Fibroblast of skin of scalp (primary cell): ENCODE data around the gene TOP1.

Experiments used
- DNase-seq: peaks from one replicate; pipeline ENCODE4 v3.0.0-alpha.2; 2013

Gene TOP1

DNA sequence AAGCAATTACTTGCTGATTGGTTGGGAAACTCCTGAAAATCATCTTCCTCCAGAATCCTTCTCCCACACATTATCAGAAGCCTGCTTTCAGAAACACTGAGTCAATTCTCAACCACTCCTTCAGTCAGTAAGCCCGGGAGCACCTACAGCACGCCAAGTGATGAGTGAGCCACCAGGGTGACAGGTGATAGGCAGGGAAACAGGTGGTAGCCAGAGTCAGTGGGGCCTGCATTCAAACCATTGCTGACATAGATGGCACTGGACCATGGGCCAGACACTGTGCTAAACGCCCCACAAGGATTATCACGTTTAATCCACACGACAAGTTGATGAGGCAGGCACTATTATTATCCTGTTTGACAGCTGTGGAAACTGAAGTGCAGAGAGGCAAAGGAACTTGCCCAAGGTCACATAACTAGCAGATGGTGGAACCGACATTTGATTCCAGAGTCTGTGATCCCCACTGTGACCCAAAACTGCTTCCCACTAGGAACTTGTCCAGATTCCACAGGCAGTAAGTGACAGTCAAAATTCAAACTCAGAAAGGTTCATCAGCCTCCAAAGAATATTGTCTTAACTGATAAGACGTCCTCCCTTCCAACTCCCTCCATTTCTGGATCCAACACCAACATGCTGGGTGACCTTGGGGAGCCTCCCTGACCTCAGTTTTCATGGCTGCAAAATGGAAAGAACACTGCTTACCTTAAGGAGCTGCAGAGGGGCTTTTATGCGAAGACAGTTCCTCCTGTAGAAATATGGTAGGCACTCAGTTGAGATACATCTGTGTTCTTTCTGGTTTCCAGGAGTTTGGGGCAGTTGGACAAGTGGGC is 23.9 kb upstream of the TOP1 start:
- no peak for DNase-seq

DNA sequence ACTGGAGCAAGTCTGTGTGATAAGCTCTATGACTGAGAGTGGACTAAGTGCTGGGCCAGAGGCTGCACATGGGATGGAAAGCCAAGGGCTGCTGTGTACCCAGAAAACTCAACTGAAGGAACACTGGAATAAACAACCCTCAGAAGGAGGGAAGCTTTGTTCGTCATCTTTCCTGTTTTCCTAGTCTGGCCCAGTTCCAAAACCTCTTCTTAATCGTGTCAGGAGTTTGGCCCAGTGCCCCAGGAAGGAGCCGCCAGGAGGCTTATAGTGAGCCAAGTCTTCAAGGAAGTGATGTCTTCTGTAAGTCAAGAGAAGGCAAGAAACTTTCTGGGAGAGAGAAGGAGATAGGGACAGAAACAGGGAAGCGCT is 23.3 kb upstream of the TOP1 start:
- peak; percentile 89 for DNase-seq

DNA sequence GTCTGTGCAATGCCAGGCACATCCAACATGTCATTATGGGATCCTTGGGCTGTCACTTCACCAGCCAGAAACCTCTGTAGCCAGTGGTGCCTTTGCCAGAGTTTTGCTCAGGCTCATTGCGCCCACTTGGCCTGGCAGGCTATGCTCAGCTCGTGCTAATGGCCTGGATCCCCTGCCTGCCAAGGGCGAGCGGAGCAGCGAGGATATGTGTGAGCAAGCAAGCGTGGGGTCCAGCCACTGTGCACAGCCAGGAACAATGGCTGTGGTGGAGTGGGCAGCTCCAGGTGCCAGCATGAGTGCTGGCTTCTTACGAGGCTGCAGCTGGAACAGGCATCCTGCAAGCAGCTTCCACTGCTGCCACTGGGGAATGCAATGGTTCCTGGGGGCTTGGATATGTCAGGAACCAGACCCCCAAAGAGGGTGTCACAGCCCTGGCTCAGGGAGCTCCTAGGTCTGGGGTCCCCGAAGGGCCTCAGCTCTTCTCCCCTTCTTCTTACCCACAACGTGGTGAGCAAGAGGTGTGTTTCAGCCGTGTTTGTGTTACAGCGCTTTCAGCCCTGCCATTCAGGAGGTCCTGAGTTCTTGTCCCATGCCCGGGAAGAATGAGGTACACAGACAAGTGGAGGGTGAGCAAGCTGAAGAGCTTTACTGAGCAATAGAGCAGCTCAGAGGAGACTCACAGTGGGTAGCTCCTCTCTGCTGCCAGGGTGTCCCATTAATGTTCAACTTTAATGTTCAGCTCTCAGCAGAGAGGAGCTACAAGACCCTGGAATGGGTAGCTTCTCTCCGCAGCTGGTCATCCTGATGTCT is 22.3 kb upstream of the TOP1 start:
- no peak for DNase-seq

DNA sequence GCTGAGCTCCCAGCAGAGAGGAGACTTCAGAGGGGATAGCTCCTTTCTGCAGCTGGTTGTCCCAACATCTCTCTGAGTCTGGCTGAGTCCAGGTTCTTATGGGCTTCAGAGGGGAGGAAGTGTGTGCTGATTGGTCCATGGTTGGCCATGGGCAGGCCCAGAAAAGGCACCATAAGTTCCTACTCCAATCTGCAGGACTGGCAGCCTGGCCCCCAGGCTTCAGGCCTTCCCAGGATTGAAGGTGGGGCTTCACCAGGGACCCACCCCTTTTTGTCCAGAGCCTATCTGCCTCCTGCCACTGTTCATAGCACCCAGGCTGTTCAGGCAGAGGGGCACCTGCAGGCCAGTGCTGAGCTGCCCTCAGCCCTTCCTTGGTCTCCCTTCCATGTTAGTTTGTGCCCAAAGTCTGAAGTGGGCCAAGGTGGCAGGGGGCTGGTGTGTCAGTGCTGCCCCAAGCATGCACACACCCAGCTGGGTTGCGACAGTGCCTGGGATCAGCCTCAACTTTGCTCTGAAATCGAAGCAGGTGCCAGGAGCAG is 21.6 kb upstream of the TOP1 start:
- no peak for DNase-seq

DNA sequence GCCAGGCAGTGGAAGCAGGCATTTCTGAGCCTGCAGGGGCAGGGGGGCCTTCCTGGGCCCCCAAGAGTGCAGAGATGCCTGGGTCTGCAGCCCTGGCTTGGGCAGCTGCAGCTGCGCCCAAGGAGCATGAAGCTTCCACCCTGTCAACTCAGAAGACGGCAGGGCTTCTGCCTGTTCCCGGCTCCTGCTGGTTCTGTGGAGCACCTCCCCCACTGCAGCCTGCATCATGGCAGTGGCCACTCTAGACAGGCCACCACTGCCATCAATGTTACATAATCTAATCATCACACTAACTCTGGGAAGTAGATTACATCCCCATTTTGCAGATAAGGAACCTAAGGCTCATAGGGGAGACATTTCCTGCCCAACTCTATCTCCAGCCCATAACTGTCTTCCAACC is 21.1 kb upstream of the TOP1 start:
- no peak for DNase-seq

DNA sequence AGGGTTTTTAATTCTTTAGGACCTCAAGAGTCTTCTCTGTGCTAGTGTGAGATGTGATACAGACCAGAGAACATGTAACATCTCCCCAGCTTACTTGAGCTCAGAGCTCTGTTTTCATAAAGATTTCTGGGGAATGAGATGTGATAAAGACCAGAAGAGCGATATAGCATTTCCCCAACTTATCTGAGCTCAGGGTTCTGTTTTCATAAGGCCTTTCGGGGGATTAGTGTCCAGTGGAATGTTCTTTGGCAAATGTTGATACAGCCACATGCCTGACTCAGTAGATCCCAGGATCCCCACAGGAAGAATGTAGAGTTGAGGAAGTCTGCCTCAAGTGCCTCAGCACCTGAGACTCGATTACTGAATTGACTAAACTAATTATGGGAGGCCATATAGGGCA is 18.7 kb upstream of the TOP1 start:
- peak; percentile 58 for DNase-seq

DNA sequence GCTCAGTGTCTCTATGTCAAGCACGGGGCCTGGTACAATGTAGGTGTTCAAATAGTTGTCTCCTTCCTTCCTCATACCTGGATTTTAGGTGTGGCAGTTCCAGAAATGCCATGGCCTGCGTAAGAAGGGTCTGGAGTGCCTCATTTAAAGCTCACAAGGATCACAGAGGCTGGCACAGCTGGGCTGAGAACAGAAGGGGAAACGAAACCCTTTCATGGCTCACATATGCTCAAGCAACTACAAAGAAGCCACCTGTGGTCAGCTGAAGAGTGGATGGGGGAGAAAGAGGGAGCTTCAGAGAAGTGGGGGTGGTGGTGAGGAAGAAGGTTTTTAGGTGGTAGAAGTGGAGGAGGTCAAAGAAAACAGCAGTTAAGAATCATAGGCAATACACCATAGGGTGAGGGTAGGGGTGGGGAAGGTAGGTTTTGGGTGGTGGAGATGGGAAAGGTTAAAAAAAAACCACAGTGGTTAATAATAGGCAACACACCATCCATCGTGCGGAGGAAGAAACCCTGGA is 17.0 kb upstream of the TOP1 start:
- DNase-seq = no peak

DNA sequence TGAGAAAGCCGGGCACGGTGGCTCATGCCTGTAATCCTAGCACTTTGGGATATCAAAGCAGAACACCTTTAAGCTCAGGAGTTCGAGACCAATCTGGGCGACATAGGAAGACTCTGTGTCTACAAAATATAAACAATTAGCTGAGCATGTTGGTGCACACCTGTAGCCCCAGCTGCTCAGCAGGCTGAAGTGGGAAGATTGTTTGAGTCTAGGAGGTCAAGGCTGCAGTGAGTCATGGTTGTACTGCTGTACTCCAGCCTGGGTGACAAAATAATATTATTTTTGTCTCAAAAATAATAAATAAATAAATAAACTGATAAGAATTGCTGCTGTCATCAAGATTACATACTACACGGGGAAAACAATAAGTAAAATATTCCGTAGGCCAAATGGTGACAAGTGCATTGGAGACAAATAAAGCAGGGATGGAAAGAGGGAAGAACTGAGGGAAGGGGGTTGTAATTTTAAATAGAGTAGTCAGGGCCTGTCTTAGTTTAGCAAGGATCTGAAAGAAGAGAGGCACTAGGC is 14.0 kb upstream of the TOP1 start:
- DNase-seq = no peak

DNA sequence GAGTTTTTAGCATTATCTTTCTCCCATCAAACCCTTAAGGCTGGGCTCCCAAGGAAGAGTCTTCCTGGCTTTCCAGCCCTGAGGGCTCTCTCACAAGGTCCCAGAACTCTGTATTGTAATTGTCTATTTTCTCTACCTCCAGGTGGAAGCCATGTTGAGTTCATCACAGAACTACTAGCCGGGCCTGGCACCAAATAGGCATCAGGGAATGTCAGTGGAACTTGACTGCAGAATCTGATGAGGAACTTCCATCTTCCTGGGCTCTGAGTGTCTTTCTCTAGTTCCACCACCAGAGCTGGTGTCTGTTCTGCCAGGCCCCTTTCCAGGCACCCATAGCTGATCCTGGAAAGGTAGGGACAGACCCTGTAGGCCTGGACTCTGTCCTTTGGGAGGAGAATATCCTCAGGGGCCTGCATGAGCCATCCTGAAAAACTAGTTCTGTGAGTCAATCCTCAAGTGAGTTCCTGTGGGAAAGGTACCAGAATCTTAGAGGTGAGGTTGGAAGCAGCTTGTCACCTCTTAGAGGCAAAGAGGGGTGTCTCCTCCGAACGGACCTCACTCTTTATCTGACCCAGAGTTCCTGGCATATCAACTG is 11.1 kb upstream of the TOP1 start:
- no peak for DNase-seq

DNA sequence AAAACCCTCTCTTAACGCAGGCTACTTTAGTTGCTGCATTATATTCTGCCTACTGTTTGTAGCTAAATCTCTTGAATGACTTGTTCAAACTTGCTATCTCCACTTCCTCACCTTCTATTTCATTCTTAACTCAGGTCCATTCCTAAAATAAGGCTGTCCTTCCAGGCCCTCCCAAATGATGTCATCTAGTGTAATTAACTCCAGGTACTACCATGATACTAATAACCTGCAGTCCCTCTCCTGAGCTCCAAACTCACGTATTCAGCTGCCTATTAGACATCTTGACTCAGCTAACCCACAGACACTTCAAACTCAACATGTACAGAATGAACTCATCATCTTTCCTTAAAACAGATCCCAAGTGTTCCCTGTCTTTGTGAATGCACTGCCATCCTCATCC is 10.5 kb upstream of the TOP1 start:
- no peak for DNase-seq

DNA sequence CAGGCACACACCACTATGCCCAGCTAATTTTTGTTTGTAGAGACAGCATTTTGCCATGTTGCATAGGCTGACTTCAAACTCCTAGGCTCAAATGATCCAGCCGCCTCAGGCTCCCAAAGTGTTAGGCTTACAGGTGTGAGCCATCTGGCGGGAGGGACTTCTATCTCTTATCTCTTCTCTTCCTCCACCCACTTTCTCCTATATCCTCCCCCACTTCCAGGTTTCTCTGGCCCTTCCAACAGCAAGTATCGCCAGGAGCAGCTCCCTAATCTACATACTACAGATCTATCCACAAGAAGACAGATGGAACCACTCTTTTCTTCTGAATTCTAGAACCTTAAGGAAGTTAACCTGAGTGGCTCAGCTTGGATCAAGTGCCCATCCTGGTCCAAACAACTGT is 5.1 kb upstream of the TOP1 start:
- no peak for DNase-seq

DNA sequence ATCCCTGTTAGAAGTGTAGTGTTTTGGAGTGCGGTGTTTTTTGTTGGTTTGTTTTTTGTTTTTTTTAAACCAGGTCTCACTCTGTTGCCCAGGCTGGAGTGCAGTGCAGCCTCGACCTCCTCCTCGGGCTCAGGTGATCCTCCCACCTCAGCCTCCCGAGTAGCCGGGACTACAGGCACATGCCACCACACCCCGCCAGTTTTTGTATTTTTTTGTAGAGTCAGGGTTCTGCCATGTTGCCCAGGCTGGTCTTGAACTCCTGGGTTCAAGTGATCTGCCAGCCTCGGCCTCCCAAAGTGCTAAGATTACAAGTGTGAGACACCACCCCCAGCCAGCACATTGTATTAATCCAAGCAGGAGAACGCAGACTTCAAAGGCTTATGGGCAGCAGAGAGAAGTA is 1.3 kb upstream of the TOP1 start:
- no peak for DNase-seq

DNA sequence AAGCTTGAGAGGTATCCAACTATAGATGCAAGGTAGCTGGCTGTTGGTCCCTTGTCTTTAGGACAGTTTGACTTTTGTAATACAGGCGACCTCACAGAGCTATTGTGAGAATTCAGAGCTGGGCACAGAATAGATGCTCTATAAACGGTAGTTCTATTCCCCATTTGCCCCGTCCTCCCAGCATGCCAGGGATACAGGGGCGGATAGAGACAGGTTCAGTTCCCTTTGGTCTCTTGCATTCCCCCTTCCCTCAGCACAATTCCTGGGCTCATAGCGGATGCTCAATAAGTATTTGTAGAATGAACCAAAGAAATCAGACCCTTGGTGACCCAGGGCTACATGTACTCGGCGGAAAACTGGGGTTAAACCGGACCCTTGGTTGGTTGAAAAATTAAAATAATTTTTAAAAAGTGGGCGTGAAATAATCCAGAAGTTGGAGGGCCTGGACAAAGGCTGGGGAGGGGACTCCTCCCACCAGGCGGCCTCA is 707 bp upstream of the TOP1 start:
- no peak for DNase-seq

DNA sequence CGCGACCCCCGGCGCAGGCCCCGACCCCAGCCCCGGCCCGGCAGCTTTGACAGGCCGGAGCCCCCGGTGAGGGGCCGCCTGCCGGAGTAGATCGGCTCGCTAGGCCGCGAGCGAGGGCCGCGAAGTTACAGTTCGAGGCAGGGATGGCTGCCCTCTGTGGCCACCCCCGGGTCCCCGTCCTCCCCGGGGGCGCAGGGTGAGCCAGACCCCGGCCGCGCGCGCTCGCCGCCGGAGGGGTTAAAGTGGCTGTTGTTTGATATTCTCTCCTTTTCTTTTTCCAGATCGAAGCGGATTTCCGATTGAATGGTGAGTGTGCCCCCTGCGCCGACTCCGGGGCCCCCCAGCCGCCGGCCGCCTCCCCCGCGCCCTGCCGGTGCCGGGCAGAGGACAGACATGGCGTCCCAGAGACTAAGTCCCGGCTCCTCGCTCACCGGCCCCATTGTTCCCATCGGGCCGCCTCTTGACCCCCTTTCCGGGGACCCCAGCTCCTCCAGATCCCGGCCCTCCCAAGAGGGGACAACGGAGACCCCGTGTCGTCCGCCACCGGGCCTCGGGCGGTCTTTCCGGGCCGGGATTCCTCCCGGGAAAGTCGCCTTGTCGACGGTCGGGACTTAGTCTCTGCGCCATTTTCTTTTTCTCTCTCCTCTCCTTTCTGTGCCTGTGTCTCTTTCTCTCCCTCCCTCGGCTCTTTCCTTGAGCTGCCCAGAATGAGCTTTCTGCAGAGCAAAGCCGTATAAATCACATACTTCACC is 704 bp downstream of the TOP1 start:
- DNase-seq = peak; percentile 26

DNA sequence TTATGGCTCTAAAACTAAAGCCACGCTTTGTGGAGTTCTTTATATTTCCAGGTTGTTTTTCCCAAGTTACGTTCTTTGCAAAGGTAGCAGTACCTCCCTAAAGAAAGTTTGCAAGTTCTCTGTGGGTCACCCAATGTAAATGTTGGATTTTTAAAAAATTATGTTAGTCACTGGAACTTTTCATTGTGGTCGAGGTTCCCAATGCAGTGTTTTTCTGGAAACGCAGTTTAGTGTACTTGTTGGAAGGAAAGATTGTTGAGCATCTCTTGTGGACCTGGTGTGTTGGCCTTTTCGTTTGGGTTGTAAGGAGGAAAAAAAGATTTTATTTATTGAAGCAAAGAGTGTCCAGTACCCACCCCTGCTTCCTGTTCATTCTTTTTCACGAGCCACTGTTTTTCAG is 1.4 kb downstream of the TOP1 start:
- no peak for DNase-seq

DNA sequence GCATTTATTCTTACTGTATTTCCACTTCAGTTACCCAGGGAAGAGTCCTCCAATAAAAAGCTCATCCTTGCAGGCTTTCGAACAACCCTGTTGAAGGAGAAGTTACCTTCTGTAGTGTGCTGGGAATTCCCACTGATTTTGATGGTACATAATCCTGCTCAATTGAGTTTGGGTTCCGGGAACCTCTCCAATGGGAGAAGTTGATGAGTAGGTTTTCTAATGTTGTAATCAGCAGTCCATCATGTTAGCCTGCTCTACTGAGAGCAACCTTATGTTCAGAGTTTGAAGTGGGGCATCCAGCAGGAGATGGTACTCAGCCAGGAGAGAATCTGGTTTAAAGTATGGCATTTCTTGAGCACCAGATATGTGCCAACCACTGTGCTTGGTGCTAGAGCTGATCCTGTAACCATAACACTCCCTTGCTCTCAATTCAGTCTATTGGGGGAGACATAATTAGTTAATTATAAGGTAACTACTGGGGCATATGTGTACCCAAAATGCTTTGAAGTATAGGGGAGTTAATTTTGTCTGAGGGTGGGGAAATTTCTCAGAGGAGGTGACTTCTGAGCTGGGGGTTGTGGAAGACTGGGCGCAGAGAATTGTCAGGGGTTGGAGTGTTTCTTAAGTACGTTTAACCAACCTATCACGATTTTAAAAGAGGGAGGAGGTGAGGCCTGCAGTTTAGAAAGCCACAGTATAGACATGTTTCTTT is 2.1 kb downstream of the TOP1 start:
- peak; percentile 16 for DNase-seq

DNA sequence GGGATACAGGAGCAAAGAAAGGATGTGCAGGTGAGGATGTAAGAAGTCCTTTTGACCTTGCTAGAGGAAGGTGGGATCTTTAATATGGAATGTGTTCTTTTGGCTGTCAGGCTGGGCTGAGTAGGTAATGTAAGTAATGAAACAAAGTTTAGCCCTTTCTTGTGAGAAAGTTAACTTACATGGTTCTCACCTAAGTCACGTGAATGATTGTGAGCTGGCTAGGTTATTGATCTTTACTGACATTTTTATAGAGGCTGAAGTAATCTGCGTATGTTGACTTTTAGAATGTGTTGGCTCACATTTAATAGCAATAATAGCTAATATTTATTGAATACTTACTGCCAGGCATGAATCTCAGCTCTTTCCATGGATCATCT is 2.6 kb downstream of the TOP1 start:
- no peak for DNase-seq

DNA sequence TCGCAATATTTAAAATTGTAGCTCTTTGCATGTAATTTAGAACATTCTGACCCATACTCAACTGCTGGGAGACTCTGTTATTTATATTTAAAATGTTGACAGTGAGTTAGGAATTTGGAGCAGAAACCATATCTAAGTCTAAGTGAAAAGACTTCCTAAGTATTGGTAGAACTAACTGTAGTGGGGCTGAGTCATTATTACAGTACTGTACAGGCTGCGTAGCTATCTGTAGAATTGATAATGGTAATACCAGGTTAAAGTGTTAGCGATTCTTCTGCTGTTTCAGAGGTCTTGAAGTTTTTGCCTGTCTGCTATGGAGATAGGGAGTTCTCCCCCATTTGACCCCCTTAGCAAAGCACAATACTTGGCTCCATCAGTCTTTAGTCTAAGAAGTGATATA is 3.6 kb downstream of the TOP1 start:
- DNase-seq = no peak

DNA sequence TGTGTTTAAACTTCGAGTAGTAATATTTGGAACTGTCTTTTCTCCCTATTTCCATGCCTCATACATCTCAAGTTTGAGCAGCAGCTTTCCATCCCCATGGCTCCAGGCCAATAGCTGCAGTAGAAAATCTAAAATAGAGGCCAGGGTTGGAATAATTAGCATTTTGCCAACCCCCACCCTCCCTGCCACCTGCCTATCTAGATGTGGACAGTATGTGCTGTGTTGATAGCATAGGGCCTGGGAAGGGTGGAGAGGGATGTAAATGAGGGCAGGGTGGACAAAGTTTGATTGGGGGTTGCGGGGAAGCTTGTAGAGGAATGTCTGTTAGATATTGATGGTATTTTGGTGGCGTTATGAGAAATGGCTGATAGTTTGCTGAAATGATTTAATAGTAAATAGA is 5.6 kb downstream of the TOP1 start:
- DNase-seq = no peak

DNA sequence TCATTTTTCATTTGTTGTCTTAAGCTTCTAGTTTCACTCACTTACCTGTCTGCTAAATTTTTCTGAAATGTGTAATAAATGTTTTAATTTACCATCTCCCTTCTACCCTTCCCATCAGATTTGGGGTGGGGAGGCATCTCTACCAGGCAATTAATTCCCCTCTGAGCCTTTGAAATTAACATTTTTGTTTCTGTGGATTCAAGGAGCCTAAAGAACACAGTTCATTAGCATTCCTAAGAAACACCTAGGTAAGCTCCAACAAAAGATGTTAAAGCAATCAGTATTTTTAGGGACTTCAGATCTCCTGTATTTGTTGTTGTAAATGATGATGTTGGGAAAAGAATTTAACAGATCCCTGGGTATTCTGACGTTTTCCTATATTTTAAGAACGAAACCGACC is 6.6 kb downstream of the TOP1 start:
- no peak for DNase-seq

DNA sequence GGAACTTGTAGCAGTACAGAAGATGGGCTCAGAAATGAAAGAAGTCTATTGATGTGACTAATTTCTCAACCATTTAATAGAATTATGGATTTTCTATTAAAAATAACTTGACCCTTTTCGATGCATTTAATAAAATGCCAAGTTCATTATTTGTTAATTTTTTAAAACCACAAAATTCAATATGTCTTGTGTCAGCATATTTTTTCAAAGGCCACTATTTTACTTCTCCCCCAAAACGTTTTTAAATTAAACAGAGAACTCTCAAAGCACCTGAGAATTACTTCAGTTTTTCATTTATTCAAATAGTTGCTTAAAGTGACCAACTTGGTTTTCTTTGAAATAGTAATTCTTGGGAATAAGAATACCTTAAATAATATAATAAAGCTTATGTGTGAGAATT is 8.6 kb downstream of the TOP1 start:
- no peak for DNase-seq
